C4-2B (cell line): ENCODE data around the gene SFRP4.
A peak's percentile ranks its signal among the peaks of the same experiment; 100 is the strongest.

Source experiments
- H3K27ac ChIP-seq: fragments of 450-650 bp; 2 replicates; pipeline ENCODE4 v1.5.1; 2017
- ZFX ChIP-seq: fragments of 450-650 bp; IDR thresholded peaks from 2 replicates; pipeline ENCODE4 v1.6.1; 2017
- TF ChIP-seq, protein P1 (sequence below): fragments of 450-650 bp; conservative IDR thresholded peaks from 2 replicates; pipeline ENCODE4 v1.5.1; 2017; ENCODE audit warnings: mild to moderate bottlenecking

The SFRP4 gene

DNA sequence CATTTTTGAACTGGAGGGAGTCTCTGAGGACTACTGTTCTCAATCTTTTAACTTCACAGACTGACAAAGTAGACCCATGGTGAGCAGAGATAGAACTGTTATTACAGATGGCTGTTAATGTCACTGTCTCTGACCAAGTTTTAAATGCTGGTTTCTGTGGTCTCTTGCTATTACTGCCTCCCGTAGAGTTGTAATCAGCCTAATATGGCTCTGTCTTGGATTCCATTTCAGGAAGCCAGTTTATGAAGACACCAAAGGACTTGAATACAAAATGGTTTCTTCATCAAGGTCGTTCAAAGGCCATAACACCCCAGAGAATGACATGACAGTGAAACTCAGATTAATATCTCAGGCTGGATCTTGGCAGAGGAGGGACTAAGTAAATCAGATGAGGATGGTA lies 3.9 kb downstream of the SFRP4 start:
- no peak for TF ChIP-seq ZFX
- TF ChIP-seq, protein P1, sequence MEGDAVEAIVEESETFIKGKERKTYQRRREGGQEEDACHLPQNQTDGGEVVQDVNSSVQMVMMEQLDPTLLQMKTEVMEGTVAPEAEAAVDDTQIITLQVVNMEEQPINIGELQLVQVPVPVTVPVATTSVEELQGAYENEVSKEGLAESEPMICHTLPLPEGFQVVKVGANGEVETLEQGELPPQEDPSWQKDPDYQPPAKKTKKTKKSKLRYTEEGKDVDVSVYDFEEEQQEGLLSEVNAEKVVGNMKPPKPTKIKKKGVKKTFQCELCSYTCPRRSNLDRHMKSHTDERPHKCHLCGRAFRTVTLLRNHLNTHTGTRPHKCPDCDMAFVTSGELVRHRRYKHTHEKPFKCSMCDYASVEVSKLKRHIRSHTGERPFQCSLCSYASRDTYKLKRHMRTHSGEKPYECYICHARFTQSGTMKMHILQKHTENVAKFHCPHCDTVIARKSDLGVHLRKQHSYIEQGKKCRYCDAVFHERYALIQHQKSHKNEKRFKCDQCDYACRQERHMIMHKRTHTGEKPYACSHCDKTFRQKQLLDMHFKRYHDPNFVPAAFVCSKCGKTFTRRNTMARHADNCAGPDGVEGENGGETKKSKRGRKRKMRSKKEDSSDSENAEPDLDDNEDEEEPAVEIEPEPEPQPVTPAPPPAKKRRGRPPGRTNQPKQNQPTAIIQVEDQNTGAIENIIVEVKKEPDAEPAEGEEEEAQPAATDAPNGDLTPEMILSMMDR = no peak
- no peak overlapping the region for H3K27ac ChIP-seq

DNA sequence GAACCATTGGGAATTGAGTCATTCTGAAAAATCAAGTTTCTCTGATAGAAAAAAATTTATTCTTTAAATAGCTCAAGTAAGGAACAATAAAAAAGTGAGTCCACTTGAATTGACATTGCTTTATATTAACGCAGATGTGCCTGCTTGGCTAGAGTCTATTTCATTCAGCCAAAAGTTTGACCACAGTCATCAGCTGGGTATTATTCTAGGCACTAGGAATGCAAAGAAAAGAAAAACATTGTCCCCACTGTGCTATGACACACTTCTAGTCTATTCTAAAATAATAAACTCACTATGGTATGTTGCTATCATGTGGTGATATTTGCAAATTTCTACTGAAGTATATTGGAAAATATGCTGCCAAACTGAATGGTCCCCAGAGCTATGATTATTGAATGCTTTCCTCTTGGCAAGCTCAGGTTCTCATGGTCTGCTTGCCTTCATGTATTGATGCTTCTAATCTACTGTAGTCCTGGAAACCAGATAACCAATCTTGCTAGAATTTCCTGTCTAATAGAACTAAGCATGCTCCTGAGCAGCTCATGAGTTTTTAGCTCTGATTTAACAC lies 8.3 kb downstream of the SFRP4 start:
- no peak overlapping the region for H3K27ac ChIP-seq
- TF ChIP-seq, protein P1 = no peak
- TF ChIP-seq ZFX = no peak

DNA sequence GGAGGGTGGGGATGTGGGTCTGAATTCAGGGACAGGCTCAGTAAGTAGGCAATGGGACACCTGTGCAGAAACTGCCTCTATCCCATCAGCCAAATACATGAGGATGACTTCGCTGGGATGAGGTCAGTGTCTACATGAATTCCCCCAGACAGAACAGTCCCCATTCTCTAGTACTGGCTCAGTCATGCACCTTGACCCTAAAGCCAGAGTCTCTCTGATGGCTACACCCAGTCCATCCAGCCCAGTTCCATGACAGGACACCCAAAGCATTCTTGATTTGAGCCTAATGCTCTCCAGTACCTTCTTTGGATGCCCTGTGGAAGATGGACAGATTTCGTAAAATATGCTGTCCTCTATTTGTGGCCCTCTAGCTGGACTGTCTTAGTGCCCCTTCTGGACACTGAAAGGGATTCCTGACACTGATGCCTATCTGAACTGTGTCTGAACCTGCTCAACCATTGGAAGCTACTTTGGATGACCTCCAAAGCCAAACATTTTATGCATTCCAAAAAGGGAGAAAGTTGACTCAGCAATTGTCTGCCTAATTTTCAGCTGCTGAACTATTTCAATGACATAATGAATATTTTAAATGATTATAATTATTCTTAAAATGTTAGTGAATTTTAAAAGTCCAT lies 14.6 kb downstream of the SFRP4 start:
- TF ChIP-seq ZFX = no peak
- TF ChIP-seq, protein P1 = no peak

DNA sequence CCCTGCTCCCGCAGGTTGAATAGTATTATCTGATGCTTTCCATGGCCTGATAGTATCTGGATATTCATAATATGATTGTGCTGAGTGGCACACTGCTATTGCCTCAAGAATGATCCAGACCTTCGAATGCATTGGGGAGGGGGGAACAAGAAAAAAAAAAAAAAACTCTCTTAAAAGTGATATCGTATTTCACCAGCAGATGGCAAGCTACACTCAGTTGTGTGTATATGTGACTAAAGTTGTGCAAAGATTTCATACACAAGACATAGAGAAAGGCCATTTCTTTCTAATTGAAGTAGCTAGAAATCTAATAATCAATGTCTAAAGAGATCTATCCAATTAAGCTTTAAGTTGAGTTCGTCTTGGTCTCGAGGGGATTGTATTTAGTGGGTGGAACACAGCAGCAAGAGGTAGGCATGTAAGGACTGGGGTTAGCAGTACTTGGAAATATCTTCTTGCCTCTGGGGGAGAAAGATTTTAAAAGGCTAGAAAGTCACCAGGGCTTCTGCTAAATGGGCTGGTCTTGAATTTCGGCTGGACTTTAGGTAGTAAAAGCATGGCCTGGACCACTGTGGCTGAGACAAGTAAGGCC lies 15.3 kb downstream of the SFRP4 start:
- H3K27ac ChIP-seq = peak overlapping the region; percentile 30; the same call in 1 of the 2 replicates
- TF ChIP-seq ZFX = no peak
- TF ChIP-seq, protein P1 = peak; percentile 78

More for the DNA sequence above, 14.6 kb downstream of the SFRP4 start:
- peak overlapping the region; percentile 30; the same call in 1 of the 2 replicates for H3K27ac ChIP-seq

DNA sequence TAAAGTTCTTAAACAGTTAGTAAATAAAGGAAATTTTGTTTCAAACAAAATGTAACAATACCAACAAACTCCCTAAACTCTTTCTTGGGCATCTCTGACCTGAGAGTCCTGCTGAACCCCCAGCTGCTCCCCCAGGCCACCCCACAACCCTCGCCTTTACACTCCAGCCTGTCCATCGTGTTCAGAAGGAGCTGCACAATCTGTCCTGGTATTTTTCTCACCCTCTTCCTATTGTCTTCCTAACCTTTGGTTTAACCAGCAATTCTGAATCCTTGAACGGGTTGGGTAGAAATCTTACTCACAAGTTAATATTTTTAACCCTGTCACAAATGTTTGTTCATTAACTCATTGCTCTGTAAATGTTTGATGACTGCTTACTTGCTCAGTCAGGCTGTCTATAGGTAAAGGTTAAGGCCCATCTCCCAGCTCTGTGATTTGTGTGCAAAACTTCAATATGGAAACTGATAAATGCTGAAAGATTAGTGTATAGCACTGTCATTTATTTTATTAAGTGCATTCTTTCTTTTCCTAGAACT lies 16.8 kb downstream of the SFRP4 start:
- H3K27ac ChIP-seq = no peak overlapping the region
- TF ChIP-seq ZFX = no peak
- TF ChIP-seq, protein P1 = no peak

DNA sequence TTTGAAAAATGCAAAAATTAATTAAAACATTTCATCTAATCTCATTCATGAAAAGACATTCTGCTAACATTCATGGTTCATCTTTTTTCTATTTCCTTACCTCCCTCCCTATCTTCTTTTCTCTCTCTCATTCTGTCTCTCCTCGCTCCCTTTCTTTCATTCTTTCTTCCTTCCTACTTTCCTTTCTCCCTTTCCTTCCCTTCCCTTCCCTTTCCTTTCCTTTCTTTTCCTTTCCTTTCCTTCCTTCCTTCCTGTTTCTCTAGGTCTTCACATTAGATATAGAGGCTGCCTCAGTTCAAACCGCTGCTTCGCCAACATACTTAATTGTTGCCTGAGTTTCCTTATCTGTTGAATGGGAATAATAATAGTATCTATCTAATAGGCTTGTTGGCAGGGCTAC lies 21.9 kb downstream of the SFRP4 start:
- H3K27ac ChIP-seq = no peak overlapping the region
- TF ChIP-seq, protein P1 = no peak
- no peak for TF ChIP-seq ZFX

DNA sequence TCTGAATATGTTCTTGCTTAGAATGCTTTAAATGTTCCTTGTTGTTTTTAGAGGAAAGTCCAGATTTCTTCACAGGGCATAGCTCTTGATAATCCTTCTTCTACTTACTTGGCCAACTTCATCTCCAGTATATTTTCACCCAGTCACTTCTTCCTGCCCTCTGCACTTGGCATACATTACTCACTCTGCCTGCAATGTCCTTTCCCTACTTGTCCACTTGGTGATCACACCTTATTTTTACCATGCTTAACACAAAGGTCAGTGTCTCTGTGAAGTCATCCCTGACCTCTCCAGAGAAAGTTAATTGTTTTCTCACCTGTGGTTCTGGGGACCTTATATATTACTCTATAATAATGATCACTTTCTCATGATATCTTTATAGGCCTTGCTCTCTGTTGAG lies 23.3 kb downstream of the SFRP4 start:
- no peak overlapping the region for H3K27ac ChIP-seq
- no peak for TF ChIP-seq ZFX
- TF ChIP-seq, protein P1 = no peak
